ENCODE data around the gene INIP. TPM values are rescaled to one million over a fixed set of nuclear protein-coding genes. Genes with fewer than 3 reads are reported as not detected.

INIP gene
- total and polyA plus RNA-seq, 9 of the 15 experiments (the other 6 are each of a cell fraction or from before 2014, with no cell fraction given): 11.9 to 87.9 (median 37.3) TPM

- H3K27me3 ChIP-seq (ENCODE audit: control insufficient read depth in 2 of 2, insufficient read depth in 2 of 2, low read length in 2 of 2): no peaks in the 10 kb centered on the region
- no peaks in the 10 kb centered on the region for H4K20me1 ChIP-seq (replicated peaks; ENCODE audit: control insufficient read depth, insufficient read depth, low read length)
- no peak for DNase-seq (ENCODE audit: extremely low read depth in 1 of 4, low spot score in 3 of 4)
- TF ChIP-seq TARDBP (IDR thresholded peaks at IDR 0.05) (no peak), FOXO4 (CRISPR knock-in tag; IDR thresholded peaks at IDR 0.05) (no peak), ZNF79 (CRISPR knock-in tag; IDR thresholded peaks at IDR 0.05; ENCODE audit: low read depth) (no peak), ZNF586 (CRISPR knock-in tag; conservative IDR thresholded peaks at IDR 0.05) (no peak), HNRNPUL1 (IDR thresholded peaks at IDR 0.05; ENCODE audit: low read length) (no peak), MXI1 (IDR thresholded peaks at IDR 0.05; ENCODE audit: low read depth, low read length) (no peak), ZNF263 (CRISPR knock-in tag; IDR thresholded peaks at IDR 0.05; ENCODE audit: borderline replicate concordance) (no peak), NEUROD1 (IDR thresholded peaks at IDR 0.05; ENCODE audit: borderline replicate concordance, low read depth, low read length, partially characterized antibody) (no peak), ZNF217 (CRISPR knock-in tag; IDR thresholded peaks at IDR 0.05) (no peak), SIX5 (IDR thresholded peaks at IDR 0.05; ENCODE audit: borderline replicate concordance in 1 of 2, insufficient read depth in 1 of 2, low read depth in 1 of 2, low read length in 2 of 2) (no peak), ELK3 (CRISPR knock-in tag; IDR thresholded peaks at IDR 0.05) (no peak), NCOA6 (IDR thresholded peaks at IDR 0.05) (no peak), NCOR1 (IDR thresholded peaks at IDR 0.05) (no peak), E2F4 (CRISPR knock-in tag; IDR thresholded peaks at IDR 0.05; ENCODE audit: low read depth) (no peak), ARID1B (IDR thresholded peaks at IDR 0.05) (no peak)
- WGBS (ENCODE audit: insufficient coverage, low coverage, missing lambda C conversion rate): 38% methylated on average over 4 of the region's 4 CpGs
- intact Hi-C loops (cut with micrococcal nuclease): no loop called here
- ChIA-PET POLR2A (no interaction called here), CTCF (ENCODE audit: low intra/inter-chr PET ratio) (no interaction called here)
- no peaks in the 10 kb centered on the region for H3K79me2 ChIP-seq (ENCODE audit: control insufficient read depth, insufficient read depth, low read length)
- H3K36me3 ChIP-seq (ENCODE audit: control insufficient read depth, insufficient read depth, low read length): no peaks in the 10 kb centered on the region
- no peak overlapping the region for H3K4me3 ChIP-seq
- H3K4me1 ChIP-seq (replicated peaks in 1 of 2; ENCODE audit: control insufficient read depth in 2 of 2, insufficient read depth in 2 of 2, low read length in 2 of 2): no peaks in the 10 kb centered on the region
- no peaks in the 10 kb centered on the region for H3K9me1 ChIP-seq (ENCODE audit: control insufficient read depth, insufficient read depth, low read length)
- no peak overlapping the region for H3K27ac ChIP-seq (ENCODE audit: extremely low read depth, low read depth, low read length)
- no peak for FAIRE-seq
- no peak for ATAC-seq
- no peak overlapping the region for H3K9ac ChIP-seq (ENCODE audit: insufficient read depth in 1 of 2, low read depth in 2 of 2, low read length in 2 of 2)
- H3K4me2 ChIP-seq (ENCODE audit: insufficient read depth, low read length): no peak overlapping the region
- in situ Hi-C loops (cut with MboI): no loop called here
- no peaks in the 10 kb centered on the region for H3K9me3 ChIP-seq (replicated peaks; ENCODE audit: control insufficient read depth, insufficient read depth, low read depth, low read length)
- no peak overlapping the region for H2AFZ ChIP-seq (ENCODE audit: low read depth, low read length)
- BruUV-seq (replicated peaks): no TSS peak
These were observed 8.5 kb upstream of the INIP start for GRCh38 chr9:112726428-112726827.
